ENCODE measurements around the gene TRIO. TPM values are rescaled to one million over a fixed set of nuclear protein-coding genes. Genes with fewer than 3 reads are reported as not detected.
A peak's percentile ranks its signal among the peaks of the same experiment; 100 is the strongest.

Gene TRIO
- total RNA-seq, 1 donor from 2014 or later = 148 TPM

DNA sequence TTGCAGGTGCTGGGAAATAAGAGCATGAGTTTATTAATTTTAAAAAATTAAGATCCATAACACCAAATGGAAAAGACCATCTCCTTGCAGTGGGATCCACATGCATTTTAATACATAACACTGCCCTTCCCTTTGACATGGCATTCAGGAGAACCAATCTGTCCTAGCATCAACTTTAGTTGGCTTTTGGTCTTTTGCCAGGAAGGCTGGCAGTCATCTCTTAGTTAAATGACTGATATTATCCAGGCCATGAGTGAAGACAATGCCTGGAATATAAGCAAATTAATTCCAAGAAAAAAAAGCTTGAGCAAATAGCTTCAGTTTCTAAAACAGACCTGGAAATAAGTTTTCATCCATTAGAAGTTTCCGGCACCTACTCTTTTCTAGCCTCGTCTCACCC, 383.4 kb downstream of the TRIO start:
- Histone ChIP-seq H3K36me3 (no peaks in the 10 kb centered on the region), H3K4me1 (no peaks in the 10 kb centered on the region), H3K27me3 (no peaks in the 10 kb centered on the region), H3K9me3 (no peaks in the 10 kb centered on the region), H3K27ac (no peak overlapping the region), H3K4me3 (no peak overlapping the region)
- intact Hi-C loops (cut with DNase I) = no loop called here
- DNase-seq = no peak
- no peak for TF ChIP-seq CTCF (IDR thresholded peaks at IDR 0.05)
- ATAC-seq = no peak

DNA sequence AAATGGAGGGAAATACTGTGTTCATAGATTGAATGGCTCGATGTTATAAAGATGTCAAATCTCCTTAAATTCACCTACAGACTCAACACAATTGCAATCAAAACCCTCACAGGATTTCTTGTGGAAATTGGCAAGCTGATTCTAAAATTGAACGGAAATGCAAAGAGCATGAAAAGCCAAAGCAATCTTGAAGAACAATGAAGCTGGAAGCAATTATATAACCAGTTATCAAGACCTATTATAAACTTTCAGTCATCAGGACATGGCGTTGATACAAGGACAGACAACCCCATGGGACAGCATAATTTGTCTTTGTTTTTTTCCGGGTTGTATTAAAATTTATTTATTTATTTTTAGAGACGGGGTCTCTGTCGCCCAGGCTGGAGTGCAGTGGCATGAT, 385.0 kb downstream of the TRIO start:
- H3K4me3 ChIP-seq = no peak overlapping the region
- H3K9me3 ChIP-seq = no peaks in the 10 kb centered on the region
- no peaks in the 10 kb centered on the region for H3K4me1 ChIP-seq
- DNase-seq = no peak
- H3K27me3 ChIP-seq = no peaks in the 10 kb centered on the region
- intact Hi-C loops (cut with DNase I) = no loop called here
- no peak for TF ChIP-seq CTCF (IDR thresholded peaks at IDR 0.05)
- no peak for ATAC-seq
- no peak overlapping the region for H3K27ac ChIP-seq
- H3K36me3 ChIP-seq = no peaks in the 10 kb centered on the region

GRCh38 chr5:14528926-14529325, 385.8 kb downstream of the TRIO start:
- intact Hi-C loops (cut with DNase I) = no loop called here
- H3K27me3 ChIP-seq = no peaks in the 10 kb centered on the region
- H3K4me3 ChIP-seq = no peak overlapping the region

GRCh38 chr5:14531668-14532067, 388.5 kb downstream of the TRIO start:
- no peaks in the 10 kb centered on the region for H3K36me3 ChIP-seq
- no peaks in the 10 kb centered on the region for H3K27me3 ChIP-seq
- H3K9me3 ChIP-seq = no peaks in the 10 kb centered on the region
- intact Hi-C loops (cut with DNase I) = no loop called here
- DNase-seq = no peak
- ATAC-seq = peak; percentile 84
- no peak overlapping the region for H3K4me3 ChIP-seq
- H3K27ac ChIP-seq = no peak overlapping the region
- no peak for TF ChIP-seq CTCF (IDR thresholded peaks at IDR 0.05)
- H3K4me1 ChIP-seq = peaks cover 5% of the 10 kb centered on the region

More at GRCh38 chr5:14528926-14529325, 385.8 kb downstream of the TRIO start:
- no peak for TF ChIP-seq CTCF (IDR thresholded peaks at IDR 0.05)
- no peaks in the 10 kb centered on the region for H3K9me3 ChIP-seq
- H3K36me3 ChIP-seq = no peaks in the 10 kb centered on the region
- no peaks in the 10 kb centered on the region for H3K4me1 ChIP-seq
- H3K27ac ChIP-seq = no peak overlapping the region
- ATAC-seq (no peak), DNase-seq (no peak)

DNA sequence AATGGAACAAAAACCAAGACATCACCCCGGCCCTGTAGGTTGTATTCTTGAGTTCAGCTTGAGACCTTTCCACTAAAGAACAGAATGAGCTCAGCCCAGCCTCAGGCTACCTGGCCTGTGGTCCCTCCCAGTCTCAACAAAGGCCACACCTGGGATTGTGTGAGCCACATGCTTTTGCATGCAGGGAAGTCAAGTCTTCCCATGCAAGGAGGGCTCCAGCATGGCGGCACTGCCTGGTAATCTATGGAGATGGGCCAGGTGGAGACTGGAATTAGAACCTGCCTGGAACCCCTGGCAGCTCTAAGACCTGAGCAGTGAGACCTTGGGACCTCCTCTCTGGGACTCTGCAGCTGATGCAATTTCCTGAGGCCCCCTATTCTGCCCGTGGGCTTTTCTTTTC, 389.0 kb downstream of the TRIO start:
- no peak for TF ChIP-seq CTCF (IDR thresholded peaks at IDR 0.05)
- H3K27me3 ChIP-seq = no peaks in the 10 kb centered on the region
- H3K27ac ChIP-seq = no peak overlapping the region
- intact Hi-C loops (cut with DNase I) = no loop called here
- no peak overlapping the region for H3K4me3 ChIP-seq
- no peaks in the 10 kb centered on the region for H3K36me3 ChIP-seq
- DNase-seq = no peak
- ATAC-seq = no peak
- H3K4me1 ChIP-seq = peaks cover 5% of the 10 kb centered on the region
- no peaks in the 10 kb centered on the region for H3K9me3 ChIP-seq

- no peak for TF ChIP-seq CTCF (IDR thresholded peaks at IDR 0.05)
- Histone ChIP-seq H3K9me3 (no peaks in the 10 kb centered on the region), H3K4me3 (no peak overlapping the region), H3K36me3 (no peaks in the 10 kb centered on the region), H3K27ac (no peak overlapping the region), H3K27me3 (no peaks in the 10 kb centered on the region), H3K4me1 (peaks cover 5% of the 10 kb centered on the region)
- intact Hi-C loops (cut with DNase I) = no loop called here
- DNase-seq = no peak
- peak; percentile 36 for ATAC-seq
These were observed 391.6 kb downstream of the TRIO start for GRCh38 chr5:14534773-14535172.

Measured in upper lobe of right lung (tissue), 1 donor.